IMR-90 (cell line): ENCODE results near the gene TBC1D1. TPM values are rescaled to one million over a fixed set of nuclear protein-coding genes. Genes with fewer than 3 reads are reported as not detected.

Experiments
- ATAC-seq: fragments of 200-7000 bp; cut with Tn5 transposase; 2 replicates; pipeline ENCODE4 v1.9.1; 2020; ENCODE audit warnings: low read depth, mild to moderate bottlenecking, moderate library complexity
- BruUV-seq: library from RNA; stranded (reverse); fragments of 400-500 nt; replicated peaks from 2 replicates; lab custom pipeline; 2021; lab: Mats Ljungman, UMichigan
- CTCF ChIA-PET: fragments of 300-600 bp; formaldehyde crosslinking; extraction: SDS; loops from one replicate; lab custom pipeline; 2021; ENCODE audit warnings: antibody characterized with exemption; lab: Yijun Ruan, JAX
- POLR2A ChIA-PET: fragments of 300-600 bp; sonication (Branson Sonifier 250); formaldehyde crosslinking; loops from one replicate; lab custom pipeline; 2022; ENCODE audit warnings: antibody characterized with exemption; ENCODE audit not compliant: unreplicated experiment; lab: Charles Lee
- DNase-seq: peaks from one replicate; pipeline ENCODE4 v3.0.0; 2013
- H2AFZ ChIP-seq: replicated peaks from 2 replicates; pipeline ENCODE3; 2013; ENCODE audit warnings: low read length, mild to moderate bottlenecking; ENCODE audit not compliant: poor library complexity
- H2AK5ac ChIP-seq: 2 replicates; pipeline ENCODE4 v1.6.1; 2013; ENCODE audit warnings: low read depth, low read length, inconsistent platforms
- H2AK9ac ChIP-seq: replicated peaks from 2 replicates; pipeline ENCODE3; 2013; ENCODE audit warnings: mild to moderate bottlenecking, low read depth, low read length, moderate library complexity; ENCODE audit not compliant: poor library complexity
- H2BK120ac ChIP-seq: 2 replicates; pipeline ENCODE4 v1.6.1; 2013; ENCODE audit warnings: low read depth, low read length, inconsistent platforms
- H2BK15ac ChIP-seq: 3 replicates; pipeline ENCODE4 v1.6.1; 2013; ENCODE audit warnings: low read depth, low read length, inconsistent platforms
- H2BK20ac ChIP-seq: 2 replicates; pipeline ENCODE4 v1.6.1; 2013; ENCODE audit warnings: low read depth, mild to moderate bottlenecking, inconsistent platforms, low read length, moderate library complexity
- H2BK5ac ChIP-seq: 2 replicates; pipeline ENCODE4 v1.6.1; 2013; ENCODE audit warnings: mild to moderate bottlenecking, low read depth, low read length, inconsistent platforms; ENCODE audit not compliant: poor library complexity, severe bottlenecking
- H3K14ac ChIP-seq: replicated peaks from 2 replicates; pipeline ENCODE4 v1.6.1; 2013; ENCODE audit warnings: low read depth, low read length, inconsistent platforms
- H3K18ac ChIP-seq: 2 replicates; pipeline ENCODE4 v1.6.1; 2013; ENCODE audit warnings: low read depth, low read length, control low read depth
- H3K23ac ChIP-seq: 2 replicates; pipeline ENCODE4 v1.6.1; 2013; ENCODE audit warnings: low read depth, low read length, inconsistent platforms
- H3K27ac ChIP-seq: 2 replicates; pipeline ENCODE4 v1.5.1; 2013; ENCODE audit warnings: mild to moderate bottlenecking, control low read depth, low read length; ENCODE audit not compliant: insufficient read depth
- H3K27me3 ChIP-seq: 2 replicates; pipeline ENCODE4 v1.6.1; 2013; ENCODE audit warnings: low read length; ENCODE audit not compliant: control insufficient read depth, insufficient read depth
- H3K36me3 ChIP-seq: 2 replicates; pipeline ENCODE4 v1.6.1; 2013; ENCODE audit warnings: low read length, mixed read lengths; ENCODE audit not compliant: control insufficient read depth, insufficient read depth
- H3K4ac ChIP-seq: 2 replicates; pipeline ENCODE4 v1.6.1; 2013; ENCODE audit warnings: low read depth, low read length, inconsistent platforms
- H3K4me1 ChIP-seq: 2 replicates; pipeline ENCODE4 v1.6.1; 2013; ENCODE audit warnings: low read length, mixed read lengths; ENCODE audit not compliant: control insufficient read depth, insufficient read depth
- H3K4me2 ChIP-seq: 2 replicates; pipeline ENCODE4 v1.6.1; 2013; ENCODE audit warnings: low read depth, mild to moderate bottlenecking, control low read depth, low read length, moderate library complexity
- H3K4me3 ChIP-seq: 2 replicates; pipeline ENCODE4 v1.5.1; 2013; ENCODE audit warnings: low read depth, mild to moderate bottlenecking, control low read depth, low read length, moderate library complexity; ENCODE audit not compliant: insufficient read depth
- H3K56ac ChIP-seq: 2 replicates; pipeline ENCODE4 v1.6.1; 2013; ENCODE audit warnings: low read length, inconsistent platforms; ENCODE audit not compliant: insufficient read depth; ENCODE audit errors: extremely low read depth
- H3K79me1 ChIP-seq, 2 experiments: 2 replicates each; pipeline ENCODE4 v1.6.1; 2013; ENCODE audit warnings: low read length in 2 of 2, inconsistent platforms in 1 of 2, low read depth in 1 of 2
- H3K9ac ChIP-seq: 2 replicates; pipeline ENCODE4 v1.6.1; 2013; ENCODE audit warnings: low read depth, low read length, control low read depth
- H3K9me1 ChIP-seq: 2 replicates; pipeline ENCODE4 v1.6.1; 2013; ENCODE audit warnings: low read length, inconsistent platforms; ENCODE audit not compliant: insufficient read depth
- H3K9me3 ChIP-seq: 2 replicates; pipeline ENCODE4 v1.6.1; 2013; ENCODE audit warnings: low read length; ENCODE audit not compliant: control insufficient read depth, insufficient read depth
- H4K20me1 ChIP-seq: 2 replicates; pipeline ENCODE4 v1.6.1; 2013; ENCODE audit warnings: low read length, inconsistent platforms; ENCODE audit not compliant: insufficient read depth
- H4K5ac ChIP-seq: 2 replicates; pipeline ENCODE4 v1.6.1; 2013; ENCODE audit warnings: mild to moderate bottlenecking, low read depth, low read length, control low read depth
- H4K8ac ChIP-seq, 2 experiments: 2 replicates each; pipeline ENCODE4 v1.6.1; 2013; ENCODE audit warnings: low read depth in 2 of 2, low read length in 2 of 2, control low read depth in 1 of 2, inconsistent platforms in 1 of 2
- H4K91ac ChIP-seq: 2 replicates; pipeline ENCODE4 v1.6.1; 2013; ENCODE audit warnings: low read depth, low read length, inconsistent platforms; ENCODE audit not compliant: insufficient read depth
- BHLHE40 ChIP-seq: fragments of 150-350 bp; IDR thresholded peaks from 2 replicates; pipeline ENCODE4 v1.6.1; 2016; ENCODE audit warnings: mild to moderate bottlenecking, low read depth, low read length
- FOS ChIP-seq: fragments of 150-350 bp; IDR thresholded peaks from 2 replicates; pipeline ENCODE4 v1.6.1; 2016; ENCODE audit warnings: low read depth, low read length
- MAFK ChIP-seq: IDR thresholded peaks from 2 replicates; pipeline ENCODE4 v1.6.1; 2012; ENCODE audit warnings: low read depth, low read length, improper control_type of control experiment
- MAZ ChIP-seq: IDR thresholded peaks from 2 replicates; pipeline ENCODE4 v1.6.1; 2012; ENCODE audit warnings: low read depth, mild to moderate bottlenecking, low read length, improper control_type of control experiment, moderate library complexity, borderline replicate concordance
- MXI1 ChIP-seq: IDR thresholded peaks from 2 replicates; pipeline ENCODE4 v1.6.1; 2012; ENCODE audit warnings: low read depth, mild to moderate bottlenecking, low read length, moderate library complexity, borderline replicate concordance
- RAD21 ChIP-seq: IDR thresholded peaks from 2 replicates; pipeline ENCODE4 v1.6.1; 2012; ENCODE audit warnings: low read length, improper control_type of control experiment
- RCOR1 ChIP-seq: IDR thresholded peaks from 2 replicates; pipeline ENCODE4 v1.6.1; 2012; ENCODE audit warnings: mild to moderate bottlenecking, low read length, improper control_type of control experiment; ENCODE audit not compliant: insufficient replicate concordance
- WGBS, 2 experiments: methylation state at CpG; one replicate each; pipeline versions ENCODE4 v1.1.5 to v1.1.7; 2013; ENCODE audit warnings: missing lambda C conversion rate in 2 of 2; ENCODE audit not compliant: insufficient read length in 1 of 2; ENCODE audit errors: extremely low coverage in 2 of 2; 5-methylcytosine and 5-hydroxymethylcytosine counted together
- dilution Hi-C: fragments of 300-500 bp; cut with HindIII; formaldehyde crosslinking; loops from one replicate; pipeline ENCODE4 v1.14.3; 2018; ENCODE audit warnings: low sequenced_read_pairs; ENCODE audit not compliant: unreplicated experiment
- in situ Hi-C: fragments of 300-500 bp; cut with MboI; formaldehyde crosslinking; loops from 3 replicates; pipeline ENCODE4 v1.14.3; 2019; ENCODE audit warnings: low sequenced_read_pairs, inconsistent platforms, mixed read lengths
- intact Hi-C: fragments of 100-400 bp; cut with micrococcal nuclease; formaldehyde crosslinking; loops from 2 replicates; pipeline ENCODE4 v1.10.0; 2022
- polyA plus RNA-seq, 3 experiments: library from polyadenylated mRNA; depleted of rRNA; stranded (reverse); fragments of >200 nt; gene quantifications; 2 replicates each; pipeline ENCODE4 v1.2.3, GENCODE V29; 2012; ENCODE audit warnings: low replicate concordance in 1 of 3
- total RNA-seq: library from RNA; depleted of rRNA; stranded (reverse); fragments of >200 nt; gene quantifications from 2 replicates; pipeline ENCODE4 v1.2.3, GENCODE V29; 2012
- TF ChIP-seq, protein P1 (sequence below): fragments of 150-350 bp; IDR thresholded peaks from 2 replicates; pipeline ENCODE4 v1.6.1; 2017; ENCODE audit warnings: mild to moderate bottlenecking, antibody characterized with exemption, low read length, low read depth

TBC1D1 gene
- total and polyA plus RNA-seq, 2 of the 4 experiments (the other 2 are of a cell fraction): 42.4 to 104 TPM

DNA sequence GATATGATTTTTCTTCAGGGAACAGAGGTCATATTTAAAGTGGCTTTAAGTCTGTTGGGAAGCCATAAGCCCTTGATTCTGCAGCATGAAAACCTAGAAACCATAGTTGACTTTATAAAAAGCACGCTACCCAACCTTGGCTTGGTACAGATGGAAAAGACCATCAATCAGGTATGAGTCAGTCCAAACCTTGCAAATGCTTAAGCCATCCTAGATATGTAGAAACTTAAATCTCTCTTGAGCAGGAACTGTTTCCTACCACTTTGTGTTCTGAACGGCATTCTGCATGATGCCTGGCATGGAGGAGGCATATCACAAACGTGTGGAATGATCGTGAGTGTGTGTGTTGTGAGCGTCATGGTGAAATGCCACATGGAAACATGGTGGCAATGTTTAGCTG is 234.1 kb downstream of the TBC1D1 start:
- Histone ChIP-seq H3K56ac (no peak overlapping the region), H2BK20ac (no peak overlapping the region; the same call in 1 of the 2 replicates), H3K9ac (no peak overlapping the region), H3K4ac (no peak overlapping the region), H3K23ac (no peak overlapping the region), H2BK15ac (no peak overlapping the region), H3K27me3 (no peaks in the 10 kb centered on the region), H2AK5ac (no peak overlapping the region), H2AFZ (no peak overlapping the region), H3K4me1 (peaks cover 24% of the 10 kb centered on the region), H3K18ac (no peak overlapping the region), H4K8ac (no peak overlapping the region), H3K4me2 (no peak overlapping the region), H4K20me1 (peaks cover 2% of the 10 kb centered on the region; the same call in 1 of the 2 replicates), H3K9me3 (no peaks in the 10 kb centered on the region), H2BK5ac (no peak overlapping the region), H3K27ac (no peak overlapping the region), H3K9me1 (peaks cover 27% of the 10 kb centered on the region), H4K91ac (no peak overlapping the region), H2BK120ac (no peak overlapping the region), H4K5ac (no peak overlapping the region), H3K36me3 (no peaks in the 10 kb centered on the region; the same call in 1 of the 2 replicates), H2AK9ac (no peak overlapping the region), H3K14ac (no peak overlapping the region), H3K4me3 (no peak overlapping the region), H3K79me1 (peaks cover 5 to 20% of the 10 kb centered on the region in 2 experiments; a peak in 2 of 4 replicates)
- no peak for ATAC-seq
- WGBS, 2 experiments: 73% methylated on average over 2 of the region's 5 CpGs; no CpG with 5 or more reads in 1 of the 2 experiments
- CTCF ChIA-PET: no interaction called here
- BruUV-seq: no TSS peak
- dilution Hi-C loops: no loop called here
- POLR2A ChIA-PET: no interaction called here
- in situ Hi-C loops: no loop called here
- no peak for TF ChIP-seq RCOR1
- no peak for TF ChIP-seq MAZ
- TF ChIP-seq MXI1: no peak
- no peak for TF ChIP-seq BHLHE40
- no peak for TF ChIP-seq MAFK
- TF ChIP-seq, protein P1, sequence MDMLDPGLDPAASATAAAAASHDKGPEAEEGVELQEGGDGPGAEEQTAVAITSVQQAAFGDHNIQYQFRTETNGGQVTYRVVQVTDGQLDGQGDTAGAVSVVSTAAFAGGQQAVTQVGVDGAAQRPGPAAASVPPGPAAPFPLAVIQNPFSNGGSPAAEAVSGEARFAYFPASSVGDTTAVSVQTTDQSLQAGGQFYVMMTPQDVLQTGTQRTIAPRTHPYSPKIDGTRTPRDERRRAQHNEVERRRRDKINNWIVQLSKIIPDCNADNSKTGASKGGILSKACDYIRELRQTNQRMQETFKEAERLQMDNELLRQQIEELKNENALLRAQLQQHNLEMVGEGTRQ: no peak
- no peak for TF ChIP-seq RAD21
- no peak for TF ChIP-seq FOS
- intact Hi-C loops: no loop called here
- DNase-seq: no peak
